Endodermal cell (in vitro differentiated cells): ENCODE results near the gene TAP2. TPM values are rescaled to one million over a fixed set of nuclear protein-coding genes. Genes with fewer than 3 reads are reported as not detected.
A peak's percentile ranks its signal among the peaks of the same experiment; 100 is the strongest.

ENCODE experiments used
- DNase-seq: peaks from one replicate; pipeline ENCODE4 v3.0.0-alpha.2; 2017
- H3K27ac ChIP-seq: 2 replicates; pipeline ENCODE4 v1.5.1; 2013; ENCODE audit warnings: mild to moderate bottlenecking, low read depth, low read length, moderate library complexity
- H3K27me3 ChIP-seq: 2 replicates; pipeline ENCODE4 v1.6.1; 2013; ENCODE audit warnings: mild to moderate bottlenecking, low read length, moderate library complexity; ENCODE audit not compliant: insufficient read depth, control insufficient read depth, poor library complexity, severe bottlenecking
- H3K36me3 ChIP-seq: 2 replicates; pipeline ENCODE4 v1.7.0; 2013; ENCODE audit warnings: mild to moderate bottlenecking, low read length, moderate library complexity; ENCODE audit not compliant: control insufficient read depth, insufficient read depth
- H3K4me1 ChIP-seq: one replicate; pipeline ENCODE4 v1.7.0; 2013; ENCODE audit warnings: low read length; ENCODE audit not compliant: control insufficient read depth, insufficient read depth
- H3K4me3 ChIP-seq: 2 replicates; pipeline ENCODE4 v1.5.1; 2013; ENCODE audit warnings: mild to moderate bottlenecking, low read length, moderate library complexity
- H3K9ac ChIP-seq: 2 replicates; pipeline ENCODE4 v1.6.1; 2013; ENCODE audit warnings: mild to moderate bottlenecking, low read length, moderate library complexity; ENCODE audit not compliant: poor library complexity, severe bottlenecking; ENCODE audit errors: extremely low read depth
- H3K9me3 ChIP-seq: 2 replicates; pipeline ENCODE4 v1.6.1; 2013; ENCODE audit warnings: mild to moderate bottlenecking, low read length, moderate library complexity; ENCODE audit not compliant: control insufficient read depth
- H3K27ac Mint-ChIP-seq: 2 replicates; pipeline ENCODE4 v1.8.0; 2020; ENCODE audit warnings: mixed read lengths
- H3K27me3 Mint-ChIP-seq: 2 replicates; pipeline ENCODE4 v1.8.0; 2021; ENCODE audit warnings: mild to moderate bottlenecking, mixed read lengths; ENCODE audit not compliant: insufficient read depth
- H3K36me3 Mint-ChIP-seq: 2 replicates; pipeline ENCODE4 v1.8.0; 2020; ENCODE audit warnings: low read depth, mixed read lengths
- H3K4me1 Mint-ChIP-seq: 2 replicates; pipeline ENCODE4 v1.8.0; 2020; ENCODE audit warnings: mixed read lengths
- H3K4me3 Mint-ChIP-seq: 2 replicates; pipeline ENCODE4 v1.8.0; 2020; ENCODE audit warnings: mild to moderate bottlenecking, moderate library complexity, mixed read lengths
- H3K9me3 Mint-ChIP-seq: 2 replicates; pipeline ENCODE4 v1.8.0; 2020; ENCODE audit warnings: mild to moderate bottlenecking, mixed read lengths
- WGBS, 2 experiments: methylation state at CpG; one replicate each; pipeline versions ENCODE4 v1.1.5 to v1.1.7; 2013; ENCODE audit warnings: missing lambda C conversion rate in 2 of 2, mixed read lengths in 1 of 2; ENCODE audit not compliant: insufficient coverage in 1 of 2, insufficient read length in 1 of 2; 5-methylcytosine and 5-hydroxymethylcytosine counted together
- total RNA-seq, 2 donors: library from RNA; stranded (reverse); fragmentation: NEBNext Ultra II Directional in 1 of 2; extraction: Animal tissue kit (Norgen Biotek cat#: 25700) in 1 of 2; gene quantifications; 2 replicates in 1 of 2; 3 replicates in 1 of 2; pipeline ENCODE4 v1.2.1, GENCODE V29; 2021
- TF ChIP-seq, protein P1 (sequence below): fragments of 200-600 bp; sonication (generic); conservative IDR thresholded peaks from 2 replicates; pipeline ENCODE4 v1.5.0; 2021; ENCODE audit warnings: antibody characterized with exemption, mild to moderate bottlenecking

The TAP2 gene
- total RNA-seq, 2 donors from 2014 or later = 3.4 to 6.6 TPM

DNA sequence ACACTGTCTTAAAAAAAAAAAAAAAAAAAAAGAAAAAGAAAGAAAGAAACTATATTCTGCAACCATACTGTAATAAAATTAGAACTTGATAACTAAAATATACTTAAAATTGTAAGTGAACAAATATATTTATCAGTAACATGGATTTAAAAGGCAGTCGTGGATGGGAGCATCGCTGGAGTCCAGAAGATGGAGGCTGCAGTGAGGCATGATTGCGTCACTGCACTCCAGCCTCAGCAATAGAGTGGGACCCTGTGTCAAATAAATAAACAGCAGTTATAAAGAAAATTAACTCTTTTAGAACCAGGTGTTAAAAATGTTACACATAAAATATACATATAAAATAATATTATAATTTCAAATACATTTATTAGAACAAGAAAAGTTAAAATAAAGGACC, 24.2 kb upstream of the TAP2 start:
- Histone ChIP-seq H3K9me3 (no peaks in the 10 kb centered on the region), H3K4me1 (no peaks in the 10 kb centered on the region), H3K27me3 (peaks cover 48% of the 10 kb centered on the region), H3K36me3 (no peaks in the 10 kb centered on the region), H3K9ac (no peak overlapping the region), H3K4me3 (no peak overlapping the region), H3K27ac (no peak overlapping the region)
- no peak for DNase-seq
- H3K36me3 Mint-ChIP-seq = no peaks in the 10 kb centered on the region
- H3K27ac Mint-ChIP-seq = no peak overlapping the region
- no peaks in the 10 kb centered on the region for H3K9me3 Mint-ChIP-seq
- 95% methylated on average over 3 of the region's 3 CpGs; no CpG with 5 or more reads in 1 of the 2 experiments for WGBS, 2 experiments
- TF ChIP-seq, protein P1, sequence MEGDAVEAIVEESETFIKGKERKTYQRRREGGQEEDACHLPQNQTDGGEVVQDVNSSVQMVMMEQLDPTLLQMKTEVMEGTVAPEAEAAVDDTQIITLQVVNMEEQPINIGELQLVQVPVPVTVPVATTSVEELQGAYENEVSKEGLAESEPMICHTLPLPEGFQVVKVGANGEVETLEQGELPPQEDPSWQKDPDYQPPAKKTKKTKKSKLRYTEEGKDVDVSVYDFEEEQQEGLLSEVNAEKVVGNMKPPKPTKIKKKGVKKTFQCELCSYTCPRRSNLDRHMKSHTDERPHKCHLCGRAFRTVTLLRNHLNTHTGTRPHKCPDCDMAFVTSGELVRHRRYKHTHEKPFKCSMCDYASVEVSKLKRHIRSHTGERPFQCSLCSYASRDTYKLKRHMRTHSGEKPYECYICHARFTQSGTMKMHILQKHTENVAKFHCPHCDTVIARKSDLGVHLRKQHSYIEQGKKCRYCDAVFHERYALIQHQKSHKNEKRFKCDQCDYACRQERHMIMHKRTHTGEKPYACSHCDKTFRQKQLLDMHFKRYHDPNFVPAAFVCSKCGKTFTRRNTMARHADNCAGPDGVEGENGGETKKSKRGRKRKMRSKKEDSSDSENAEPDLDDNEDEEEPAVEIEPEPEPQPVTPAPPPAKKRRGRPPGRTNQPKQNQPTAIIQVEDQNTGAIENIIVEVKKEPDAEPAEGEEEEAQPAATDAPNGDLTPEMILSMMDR = no peak
- H3K4me3 Mint-ChIP-seq = no peak overlapping the region
- H3K4me1 Mint-ChIP-seq = peaks cover 1% of the 10 kb centered on the region
- H3K27me3 Mint-ChIP-seq = peaks cover 31% of the 10 kb centered on the region

DNA sequence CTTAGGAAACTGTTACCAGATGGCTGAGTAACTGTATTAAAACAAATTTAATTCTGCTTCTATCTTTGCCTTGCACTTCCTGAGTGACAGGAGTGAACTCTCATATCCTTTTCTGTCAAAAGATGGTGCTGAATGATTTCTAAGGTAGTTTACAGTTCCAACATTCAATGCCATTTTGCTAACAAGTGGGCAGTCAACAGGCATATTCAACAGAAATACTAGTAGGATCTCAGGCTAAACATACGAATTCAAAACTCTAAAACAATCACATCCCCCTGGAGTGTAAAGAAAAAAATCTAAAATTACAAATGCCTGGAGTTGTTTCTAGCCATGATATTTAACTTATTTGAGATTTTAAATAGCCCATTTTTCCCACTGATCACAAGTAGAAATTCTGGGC, 22.1 kb upstream of the TAP2 start:
- no peak overlapping the region for H3K4me3 Mint-ChIP-seq
- no peak overlapping the region for H3K27ac ChIP-seq
- no peak overlapping the region for H3K9ac ChIP-seq
- H3K9me3 ChIP-seq = no peaks in the 10 kb centered on the region
- 86% methylated on average over 1 of the region's 1 CpG; no CpG with 5 or more reads in 1 of the 2 experiments for WGBS, 2 experiments
- no peaks in the 10 kb centered on the region for H3K36me3 Mint-ChIP-seq
- H3K27ac Mint-ChIP-seq = peak overlapping the region; percentile 47
- DNase-seq = no peak
- H3K4me3 ChIP-seq = no peak overlapping the region
- peaks cover 1% of the 10 kb centered on the region for H3K4me1 Mint-ChIP-seq
- TF ChIP-seq, protein P1 = no peak
- no peaks in the 10 kb centered on the region for H3K9me3 Mint-ChIP-seq
- peaks cover 40% of the 10 kb centered on the region for H3K27me3 Mint-ChIP-seq
- H3K27me3 ChIP-seq = peaks cover 55% of the 10 kb centered on the region
- no peaks in the 10 kb centered on the region for H3K36me3 ChIP-seq
- H3K4me1 ChIP-seq = no peaks in the 10 kb centered on the region

GRCh38 chr6:32858194-32858593, 19.7 kb upstream of the TAP2 start:
- Histone ChIP-seq H3K27ac (no peak overlapping the region), H3K9ac (no peak overlapping the region), H3K4me1 (no peaks in the 10 kb centered on the region), H3K27me3 (peaks cover 65% of the 10 kb centered on the region), H3K4me3 (no peak overlapping the region), H3K9me3 (no peaks in the 10 kb centered on the region), H3K36me3 (no peaks in the 10 kb centered on the region)
- Mint-ChIP-seq H3K4me1 (peaks cover 3% of the 10 kb centered on the region), H3K36me3 (no peaks in the 10 kb centered on the region), H3K9me3 (no peaks in the 10 kb centered on the region), H3K27me3 (peaks cover 57% of the 10 kb centered on the region), H3K27ac (no peak overlapping the region), H3K4me3 (no peak overlapping the region)
- TF ChIP-seq, protein P1 = no peak
- WGBS, 2 experiments = 84 to 90% methylated on average over 3 to 5 of the region's 5 CpGs
- DNase-seq = no peak
